Ovary (tissue), 3 donors: Measurements from ENCODE around the gene IRF9.

Source experiments
- POLR2A ChIP-seq: fragments of 450-650 bp; IDR thresholded peaks from one replicate; pipeline ENCODE4 v1.6.1; 2017; ENCODE audit warnings: antibody characterized with exemption, mild to moderate bottlenecking, moderate library complexity
- TF ChIP-seq, protein P1 (sequence below), 3 donors: fragments of 450-650 bp in 2 of 3; fragments of 200-600 bp in 1 of 3; IDR thresholded peaks; one replicate each; pipeline versions ENCODE4 v1.5.1 to v1.8.0; 2016 to 2022; ENCODE audit warnings: antibody characterized with exemption in 3 of 3, mild to moderate bottlenecking in 1 of 3
- donor health status: DM: no; HTN: no; CAD: no.

DNA sequence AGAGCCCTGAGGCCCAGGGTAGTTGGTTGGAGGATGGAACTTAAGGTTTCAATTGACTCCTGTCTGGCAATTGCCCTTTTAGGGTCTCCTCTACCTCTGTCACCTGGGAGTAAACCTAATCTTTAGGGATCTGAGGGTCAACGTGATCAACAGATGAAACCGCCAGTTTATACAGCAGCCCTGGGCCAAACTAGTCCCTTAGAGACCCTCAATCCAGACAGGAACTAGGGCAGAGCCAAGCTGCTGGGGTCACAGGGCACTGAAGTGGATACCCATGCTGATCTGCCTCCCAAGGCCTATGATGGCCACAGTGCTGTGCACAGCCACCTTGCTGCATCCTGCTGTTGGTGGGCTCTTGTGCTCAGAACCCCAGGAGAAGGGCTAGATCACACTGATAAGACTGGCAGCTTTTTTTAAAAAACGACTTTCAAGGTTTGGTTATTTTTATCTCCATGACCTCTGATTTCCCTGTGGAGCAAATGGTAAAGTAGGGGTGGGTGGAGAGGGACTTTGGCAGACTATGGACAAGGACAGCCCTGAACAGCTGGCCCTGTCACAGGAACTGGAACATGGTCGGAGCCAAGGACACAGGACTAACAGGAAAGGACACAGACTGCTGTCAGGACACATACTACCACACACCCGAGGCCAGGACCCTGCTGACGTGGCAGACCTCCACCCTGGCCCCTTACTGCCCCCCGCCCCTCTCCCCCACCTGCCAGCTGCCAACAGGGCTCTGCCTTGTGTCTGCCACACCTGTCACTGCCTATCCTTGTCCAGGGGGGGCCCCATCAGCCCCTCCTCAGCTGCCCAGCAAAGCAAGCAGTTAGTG, 30.1 kb upstream of the IRF9 start:
- no peak for TF ChIP-seq POLR2A
- TF ChIP-seq, protein P1, sequence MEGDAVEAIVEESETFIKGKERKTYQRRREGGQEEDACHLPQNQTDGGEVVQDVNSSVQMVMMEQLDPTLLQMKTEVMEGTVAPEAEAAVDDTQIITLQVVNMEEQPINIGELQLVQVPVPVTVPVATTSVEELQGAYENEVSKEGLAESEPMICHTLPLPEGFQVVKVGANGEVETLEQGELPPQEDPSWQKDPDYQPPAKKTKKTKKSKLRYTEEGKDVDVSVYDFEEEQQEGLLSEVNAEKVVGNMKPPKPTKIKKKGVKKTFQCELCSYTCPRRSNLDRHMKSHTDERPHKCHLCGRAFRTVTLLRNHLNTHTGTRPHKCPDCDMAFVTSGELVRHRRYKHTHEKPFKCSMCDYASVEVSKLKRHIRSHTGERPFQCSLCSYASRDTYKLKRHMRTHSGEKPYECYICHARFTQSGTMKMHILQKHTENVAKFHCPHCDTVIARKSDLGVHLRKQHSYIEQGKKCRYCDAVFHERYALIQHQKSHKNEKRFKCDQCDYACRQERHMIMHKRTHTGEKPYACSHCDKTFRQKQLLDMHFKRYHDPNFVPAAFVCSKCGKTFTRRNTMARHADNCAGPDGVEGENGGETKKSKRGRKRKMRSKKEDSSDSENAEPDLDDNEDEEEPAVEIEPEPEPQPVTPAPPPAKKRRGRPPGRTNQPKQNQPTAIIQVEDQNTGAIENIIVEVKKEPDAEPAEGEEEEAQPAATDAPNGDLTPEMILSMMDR (IDR thresholded peaks at IDR 0.05), result no peak
